Hepatocyte (in vitro differentiated cells): ENCODE measurements around the gene PCBD2.

Experiments used
- EZH2 ChIP-seq: fragments of 200-600 bp; sonication (generic); IDR thresholded peaks from 2 replicates; pipeline ENCODE4 v1.6.1; 2016; ENCODE audit warnings: antibody characterized with exemption, mild to moderate bottlenecking, borderline replicate concordance
- EZH2phosphoT487 ChIP-seq: fragments of 200-600 bp; sonication (generic); IDR thresholded peaks from one replicate; pipeline ENCODE4 v1.6.1; 2018; ENCODE audit warnings: antibody characterized with exemption, mild to moderate bottlenecking, low read depth, moderate library complexity; ENCODE audit not compliant: unreplicated experiment, severe bottlenecking
- TF ChIP-seq, protein P1 (sequence below): fragments of 200-600 bp; sonication (generic); IDR thresholded peaks from 2 replicates; pipeline ENCODE4 v1.5.1; 2016; ENCODE audit warnings: antibody characterized with exemption, mild to moderate bottlenecking; ENCODE audit not compliant: poor library complexity

- TF ChIP-seq, protein P1, sequence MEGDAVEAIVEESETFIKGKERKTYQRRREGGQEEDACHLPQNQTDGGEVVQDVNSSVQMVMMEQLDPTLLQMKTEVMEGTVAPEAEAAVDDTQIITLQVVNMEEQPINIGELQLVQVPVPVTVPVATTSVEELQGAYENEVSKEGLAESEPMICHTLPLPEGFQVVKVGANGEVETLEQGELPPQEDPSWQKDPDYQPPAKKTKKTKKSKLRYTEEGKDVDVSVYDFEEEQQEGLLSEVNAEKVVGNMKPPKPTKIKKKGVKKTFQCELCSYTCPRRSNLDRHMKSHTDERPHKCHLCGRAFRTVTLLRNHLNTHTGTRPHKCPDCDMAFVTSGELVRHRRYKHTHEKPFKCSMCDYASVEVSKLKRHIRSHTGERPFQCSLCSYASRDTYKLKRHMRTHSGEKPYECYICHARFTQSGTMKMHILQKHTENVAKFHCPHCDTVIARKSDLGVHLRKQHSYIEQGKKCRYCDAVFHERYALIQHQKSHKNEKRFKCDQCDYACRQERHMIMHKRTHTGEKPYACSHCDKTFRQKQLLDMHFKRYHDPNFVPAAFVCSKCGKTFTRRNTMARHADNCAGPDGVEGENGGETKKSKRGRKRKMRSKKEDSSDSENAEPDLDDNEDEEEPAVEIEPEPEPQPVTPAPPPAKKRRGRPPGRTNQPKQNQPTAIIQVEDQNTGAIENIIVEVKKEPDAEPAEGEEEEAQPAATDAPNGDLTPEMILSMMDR = no peak
- TF ChIP-seq EZH2 (no peak), EZH2phosphoT487 (no peak)
Observed at GRCh38 chr5:134958755-134959154, 53.8 kb downstream of the PCBD2 start.
